GM23338 (cell line): ENCODE results near the gene DOCK11. TPM values are rescaled to one million over a fixed set of nuclear protein-coding genes. Genes with fewer than 3 reads are reported as not detected.
A peak's percentile ranks its signal among the peaks of the same experiment; 100 is the strongest.

Source experiments
- ATAC-seq: fragments of 200-7000 bp; cut with Tn5 transposase; 3 replicates; pipeline ENCODE4 v1.9.1; 2020
- DNase-seq: peaks from one replicate; pipeline ENCODE4 v3.0.0-alpha.2; 2015; ENCODE audit warnings: low spot score
- H2AFZ ChIP-seq: fragments of 200-600 bp; sonication (generic); 2 replicates; pipeline ENCODE4 v1.8.0; 2016; ENCODE audit warnings: antibody characterized with exemption, mild to moderate bottlenecking, moderate library complexity
- H3F3A ChIP-seq: fragments of 200-600 bp; sonication (generic); replicated peaks from 2 replicates; pipeline ENCODE4 v1.8.0; 2017; ENCODE audit warnings: antibody characterized with exemption, mixed run types, low read depth
- H3K27ac ChIP-seq: fragments of 200-600 bp; sonication (generic); 2 replicates; pipeline ENCODE4 v1.6.1; 2016; ENCODE audit warnings: low read depth
- H3K27me3 ChIP-seq: fragments of 200-600 bp; sonication (generic); 2 replicates; pipeline ENCODE4 v1.8.0; 2016; ENCODE audit warnings: mild to moderate bottlenecking, mixed run types, moderate library complexity; ENCODE audit not compliant: insufficient read depth
- H3K36me3 ChIP-seq: fragments of 200-600 bp; sonication (generic); 2 replicates; pipeline ENCODE4 v1.8.0; 2016; ENCODE audit warnings: mild to moderate bottlenecking; ENCODE audit not compliant: insufficient read depth
- H3K4me1 ChIP-seq: fragments of 200-600 bp; sonication (generic); 2 replicates; pipeline ENCODE4 v1.8.0; 2016; ENCODE audit warnings: mild to moderate bottlenecking, moderate library complexity; ENCODE audit not compliant: insufficient read depth
- H3K4me2 ChIP-seq: fragments of 200-600 bp; sonication (generic); 2 replicates; pipeline ENCODE4 v1.7.1; 2017; ENCODE audit warnings: mixed run types
- H3K4me3 ChIP-seq: fragments of 200-600 bp; sonication (generic); 2 replicates; pipeline ENCODE4 v1.6.1; 2016; ENCODE audit warnings: mixed run types
- H3K79me2 ChIP-seq: fragments of 200-600 bp; sonication (generic); replicated peaks from 2 replicates; pipeline ENCODE4 v1.8.0; 2017; ENCODE audit warnings: mild to moderate bottlenecking; ENCODE audit not compliant: insufficient read depth
- H3K9me2 ChIP-seq: fragments of 200-600 bp; sonication (generic); 2 replicates; pipeline ENCODE4 v1.8.0; 2017; ENCODE audit not compliant: insufficient read depth
- H4K20me1 ChIP-seq: fragments of 200-600 bp; sonication (generic); replicated peaks from 2 replicates; pipeline ENCODE4 v1.8.0; 2017; ENCODE audit warnings: mild to moderate bottlenecking; ENCODE audit not compliant: insufficient read depth
- H3K27ac Mint-ChIP-seq: 2 replicates; pipeline ENCODE4 v1.8.0; 2020; ENCODE audit warnings: inconsistent platforms, mild to moderate bottlenecking, moderate library complexity, mixed read lengths
- H3K27me3 Mint-ChIP-seq: 3 replicates; pipeline ENCODE4 v1.8.0; 2022; ENCODE audit warnings: low read depth, mild to moderate bottlenecking, moderate library complexity, mixed read lengths, inconsistent platforms; ENCODE audit not compliant: insufficient read depth, poor library complexity
- H3K36me3 Mint-ChIP-seq: 3 replicates; pipeline ENCODE4 v1.8.0; 2021; ENCODE audit warnings: low read depth, mild to moderate bottlenecking, inconsistent platforms, moderate library complexity, mixed read lengths
- H3K4me1 Mint-ChIP-seq: 3 replicates; pipeline ENCODE4 v1.8.0; 2020; ENCODE audit warnings: mild to moderate bottlenecking, inconsistent platforms, mixed read lengths
- H3K4me3 Mint-ChIP-seq: 3 replicates; pipeline ENCODE4 v1.8.0; 2021; ENCODE audit warnings: moderate library complexity, mild to moderate bottlenecking, inconsistent platforms, mixed read lengths
- H3K9me3 Mint-ChIP-seq: 3 replicates; pipeline ENCODE4 v1.8.0; 2020; ENCODE audit warnings: moderate library complexity, mild to moderate bottlenecking, inconsistent platforms, mixed read lengths
- EZH2 ChIP-seq: fragments of 200-600 bp; sonication (generic); IDR thresholded peaks from one replicate; pipeline ENCODE4 v1.8.0; 2017; ENCODE audit warnings: antibody characterized with exemption, mild to moderate bottlenecking, low read depth; ENCODE audit not compliant: unreplicated experiment
- EZH2phosphoT487 ChIP-seq: fragments of 200-600 bp; sonication (generic); IDR thresholded peaks from one replicate; pipeline ENCODE4 v1.8.1; 2018; ENCODE audit warnings: antibody characterized with exemption; ENCODE audit not compliant: unreplicated experiment
- ZNF114 ChIP-seq: fragments of 250-450 bp; sonication (Bioruptor Pico); IDR thresholded peaks from 2 replicates; pipeline ENCODE4 v1.5.0; 2020; ENCODE audit warnings: mild to moderate bottlenecking, moderate library complexity
- ZNF331 ChIP-seq: fragments of 250-450 bp; sonication (Bioruptor Pico); IDR thresholded peaks from 2 replicates; pipeline ENCODE4 v1.5.0; 2020; ENCODE audit warnings: low read depth, mild to moderate bottlenecking, moderate library complexity
- ZNF462 ChIP-seq: fragments of 250-450 bp; sonication (Bioruptor Pico); IDR thresholded peaks from 2 replicates; pipeline ENCODE4 v1.5.0; 2020; ENCODE audit warnings: mild to moderate bottlenecking, moderate library complexity
- polyA plus RNA-seq: library from polyadenylated mRNA; unstranded; fragments of >200 nt; fragmentation: Nextera tagmentation; extraction: Ambion mirVana; gene quantifications from 2 replicates; pipeline ENCODE4 v1.2.1, GENCODE V29; 2016
- total RNA-seq: library from RNA; depleted of rRNA; stranded (reverse); fragments of >200 nt; shearing (Covaris generic); gene quantifications from 2 replicates; pipeline ENCODE4 v1.2.3, GENCODE V29; 2014
- TF ChIP-seq, protein P1 (sequence below): IDR thresholded peaks from one replicate; pipeline ENCODE4 v1.6.1; 2018; ENCODE audit warnings: antibody characterized with exemption; ENCODE audit not compliant: unreplicated experiment

The DOCK11 gene
- total and polyA plus RNA-seq, 2 experiments from 2014 or later = 6.0 to 12.3 TPM

- Mint-ChIP-seq H3K9me3 (no peaks in the 10 kb centered on the region), H3K27ac (no peak overlapping the region), H3K27me3 (peaks cover 14% of the 10 kb centered on the region), H3K4me1 (peaks cover 25% of the 10 kb centered on the region), H3K4me3 (peak overlapping the region; percentile 84), H3K36me3 (no peaks in the 10 kb centered on the region)
- Histone ChIP-seq H3K4me3 (peak overlapping the region; percentile 72), H3K36me3 (no peaks in the 10 kb centered on the region), H4K20me1 (no peaks in the 10 kb centered on the region), H3F3A (0 out of 2 replicates have a peak, but pooled peaks cover 2% of the 10 kb centered on the region), H3K27ac (no peak overlapping the region), H3K4me2 (peak overlapping the region; percentile 90), H3K27me3 (peaks cover 26% of the 10 kb centered on the region), H2AFZ (no peak overlapping the region), H3K9me2 (no peaks in the 10 kb centered on the region), H3K4me1 (peaks cover 22% of the 10 kb centered on the region), H3K79me2 (no peaks in the 10 kb centered on the region)
- peak; percentile 42 for DNase-seq
- ATAC-seq = peak; percentile 33
- TF ChIP-seq EZH2phosphoT487 (no peak), EZH2 (no peak), ZNF462 (CRISPR knock-in tag) (no peak), ZNF114 (no peak), ZNF331 (CRISPR knock-in tag) (no peak)
- TF ChIP-seq, protein P1, sequence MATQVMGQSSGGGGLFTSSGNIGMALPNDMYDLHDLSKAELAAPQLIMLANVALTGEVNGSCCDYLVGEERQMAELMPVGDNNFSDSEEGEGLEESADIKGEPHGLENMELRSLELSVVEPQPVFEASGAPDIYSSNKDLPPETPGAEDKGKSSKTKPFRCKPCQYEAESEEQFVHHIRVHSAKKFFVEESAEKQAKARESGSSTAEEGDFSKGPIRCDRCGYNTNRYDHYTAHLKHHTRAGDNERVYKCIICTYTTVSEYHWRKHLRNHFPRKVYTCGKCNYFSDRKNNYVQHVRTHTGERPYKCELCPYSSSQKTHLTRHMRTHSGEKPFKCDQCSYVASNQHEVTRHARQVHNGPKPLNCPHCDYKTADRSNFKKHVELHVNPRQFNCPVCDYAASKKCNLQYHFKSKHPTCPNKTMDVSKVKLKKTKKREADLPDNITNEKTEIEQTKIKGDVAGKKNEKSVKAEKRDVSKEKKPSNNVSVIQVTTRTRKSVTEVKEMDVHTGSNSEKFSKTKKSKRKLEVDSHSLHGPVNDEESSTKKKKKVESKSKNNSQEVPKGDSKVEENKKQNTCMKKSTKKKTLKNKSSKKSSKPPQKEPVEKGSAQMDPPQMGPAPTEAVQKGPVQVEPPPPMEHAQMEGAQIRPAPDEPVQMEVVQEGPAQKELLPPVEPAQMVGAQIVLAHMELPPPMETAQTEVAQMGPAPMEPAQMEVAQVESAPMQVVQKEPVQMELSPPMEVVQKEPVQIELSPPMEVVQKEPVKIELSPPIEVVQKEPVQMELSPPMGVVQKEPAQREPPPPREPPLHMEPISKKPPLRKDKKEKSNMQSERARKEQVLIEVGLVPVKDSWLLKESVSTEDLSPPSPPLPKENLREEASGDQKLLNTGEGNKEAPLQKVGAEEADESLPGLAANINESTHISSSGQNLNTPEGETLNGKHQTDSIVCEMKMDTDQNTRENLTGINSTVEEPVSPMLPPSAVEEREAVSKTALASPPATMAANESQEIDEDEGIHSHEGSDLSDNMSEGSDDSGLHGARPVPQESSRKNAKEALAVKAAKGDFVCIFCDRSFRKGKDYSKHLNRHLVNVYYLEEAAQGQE = no peak
Measured at GRCh38 chrX:118495958-118496762, 545 bp downstream of the DOCK11 start.
